ENCODE data around the gene TRAP1.

GRCh38 chr16:3623642-3624041, 93.7 kb downstream of the TRAP1 start:
- TF ChIP-seq SIN3A (IDR thresholded peaks at IDR 0.05; ENCODE audit: borderline replicate concordance, insufficient read depth, low read depth, low read length) (no peak), CTCF (IDR thresholded peaks at IDR 0.05) (no peak)

All from Panc1 (cell line).